ENCODE results near the gene STARD13.

The STARD13 gene, protein sequence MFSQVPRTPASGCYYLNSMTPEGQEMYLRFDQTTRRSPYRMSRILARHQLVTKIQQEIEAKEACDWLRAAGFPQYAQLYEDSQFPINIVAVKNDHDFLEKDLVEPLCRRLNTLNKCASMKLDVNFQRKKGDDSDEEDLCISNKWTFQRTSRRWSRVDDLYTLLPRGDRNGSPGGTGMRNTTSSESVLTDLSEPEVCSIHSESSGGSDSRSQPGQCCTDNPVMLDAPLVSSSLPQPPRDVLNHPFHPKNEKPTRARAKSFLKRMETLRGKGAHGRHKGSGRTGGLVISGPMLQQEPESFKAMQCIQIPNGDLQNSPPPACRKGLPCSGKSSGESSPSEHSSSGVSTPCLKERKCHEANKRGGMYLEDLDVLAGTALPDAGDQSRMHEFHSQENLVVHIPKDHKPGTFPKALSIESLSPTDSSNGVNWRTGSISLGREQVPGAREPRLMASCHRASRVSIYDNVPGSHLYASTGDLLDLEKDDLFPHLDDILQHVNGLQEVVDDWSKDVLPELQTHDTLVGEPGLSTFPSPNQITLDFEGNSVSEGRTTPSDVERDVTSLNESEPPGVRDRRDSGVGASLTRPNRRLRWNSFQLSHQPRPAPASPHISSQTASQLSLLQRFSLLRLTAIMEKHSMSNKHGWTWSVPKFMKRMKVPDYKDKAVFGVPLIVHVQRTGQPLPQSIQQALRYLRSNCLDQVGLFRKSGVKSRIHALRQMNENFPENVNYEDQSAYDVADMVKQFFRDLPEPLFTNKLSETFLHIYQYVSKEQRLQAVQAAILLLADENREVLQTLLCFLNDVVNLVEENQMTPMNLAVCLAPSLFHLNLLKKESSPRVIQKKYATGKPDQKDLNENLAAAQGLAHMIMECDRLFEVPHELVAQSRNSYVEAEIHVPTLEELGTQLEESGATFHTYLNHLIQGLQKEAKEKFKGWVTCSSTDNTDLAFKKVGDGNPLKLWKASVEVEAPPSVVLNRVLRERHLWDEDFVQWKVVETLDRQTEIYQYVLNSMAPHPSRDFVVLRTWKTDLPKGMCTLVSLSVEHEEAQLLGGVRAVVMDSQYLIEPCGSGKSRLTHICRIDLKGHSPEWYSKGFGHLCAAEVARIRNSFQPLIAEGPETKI

DNA sequence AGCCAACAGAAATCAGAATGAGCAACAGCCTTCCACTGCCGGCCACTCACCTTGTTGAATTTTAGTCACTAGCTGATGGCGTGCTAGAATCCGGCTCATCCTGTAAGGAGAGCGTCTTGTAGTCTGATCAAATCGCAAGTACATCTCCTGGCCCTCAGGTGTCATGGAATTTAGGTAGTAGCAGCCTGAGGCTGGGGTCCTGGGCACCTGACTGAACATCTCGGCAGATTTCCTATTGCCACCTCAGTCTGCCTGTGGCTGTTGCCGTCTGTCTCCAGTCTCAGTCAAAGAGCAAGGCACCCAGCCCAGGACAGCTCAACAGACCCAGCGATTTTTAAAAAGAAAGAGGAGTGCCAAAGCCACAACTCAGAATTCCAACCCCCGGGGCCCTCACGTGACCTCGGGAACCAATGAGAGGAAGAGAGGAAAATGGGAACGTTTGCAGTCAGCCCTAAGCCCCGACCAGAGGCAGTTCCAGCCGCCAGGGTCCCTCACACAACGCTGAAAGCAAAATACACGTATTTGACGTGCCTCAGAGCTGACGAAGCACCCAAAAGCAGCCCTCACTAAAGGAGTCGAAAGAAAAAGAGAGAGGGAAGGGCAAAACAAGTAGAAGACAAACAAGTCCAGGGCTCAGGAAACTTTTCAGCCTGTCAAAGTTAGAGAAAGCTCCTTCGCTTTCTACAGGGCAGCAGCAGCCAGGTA is at the start of gene STARD13:
Gene STARD13 (minus strand): TSS at position 336 of the 705 bp plus-strand sequence. CDS start 117 bp downstream, at position 219.
- in situ Hi-C loops (cut with MboI; ENCODE audit: low sequenced_read_pairs), result no loop called here

DNA sequence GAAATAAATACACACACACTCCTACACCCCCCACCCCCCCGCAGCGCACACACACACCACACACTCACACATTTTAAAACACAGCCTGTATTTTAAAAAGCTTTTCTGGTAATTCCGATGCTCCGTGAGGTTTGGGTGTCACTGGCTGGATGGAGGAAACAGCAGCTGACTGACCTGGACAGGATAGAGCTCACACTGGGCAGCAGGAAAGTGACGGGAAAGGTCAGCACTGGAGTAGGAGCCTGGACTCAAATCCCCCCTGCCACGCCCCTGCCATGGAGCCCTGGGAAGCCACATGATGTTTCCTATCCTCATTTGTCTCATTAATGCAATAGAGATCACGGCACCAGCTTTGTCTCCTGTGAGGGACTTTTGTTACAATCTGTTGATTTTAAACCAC is 49.3 kb upstream of the STARD13 start:
- in situ Hi-C loops (cut with MboI; ENCODE audit: low sequenced_read_pairs), result no loop called here

GRCh38 chr13:33331962-33332361 is 46.4 kb upstream of the STARD13 start:
- in situ Hi-C loops (cut with MboI; ENCODE audit: low sequenced_read_pairs), result no loop called here

GRCh38 chr13:33330483-33330882 is 44.9 kb upstream of the STARD13 start:
- in situ Hi-C loops (cut with MboI; ENCODE audit: low sequenced_read_pairs), result no loop called here

DNA sequence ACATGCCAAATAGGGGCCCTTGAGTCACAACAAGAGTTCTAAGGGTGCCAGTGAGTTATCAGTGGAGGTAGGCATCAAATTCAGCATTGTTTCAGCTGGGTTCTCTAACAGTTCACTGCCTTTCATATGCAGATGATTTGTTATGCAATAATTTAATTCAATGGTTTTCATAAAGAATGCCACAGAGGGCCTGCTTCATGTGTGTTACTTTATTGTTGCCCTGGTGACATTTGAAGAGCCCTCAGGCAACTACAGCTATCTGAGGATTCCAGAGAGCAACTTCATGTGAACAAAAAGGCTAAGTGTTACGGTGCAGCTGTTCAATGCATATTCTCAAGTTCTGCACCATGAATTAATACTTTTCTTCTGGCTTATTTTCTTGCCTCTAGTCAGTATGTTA is 43.1 kb upstream of the STARD13 start:
- in situ Hi-C loops (cut with MboI; ENCODE audit: low sequenced_read_pairs), result no loop called here

GRCh38 chr13:33326723-33327122 is 41.2 kb upstream of the STARD13 start:
- in situ Hi-C loops (cut with MboI; ENCODE audit: low sequenced_read_pairs), result no loop called here

- in situ Hi-C loops (cut with MboI; ENCODE audit: low sequenced_read_pairs), result no loop called here
Measured at GRCh38 chr13:33326246-33326645, 40.7 kb upstream of the STARD13 start.

GRCh38 chr13:33323801-33324510 is 38.4 kb upstream of the STARD13 start:
- in situ Hi-C loops (cut with MboI; ENCODE audit: low sequenced_read_pairs), result no loop called here

DNA sequence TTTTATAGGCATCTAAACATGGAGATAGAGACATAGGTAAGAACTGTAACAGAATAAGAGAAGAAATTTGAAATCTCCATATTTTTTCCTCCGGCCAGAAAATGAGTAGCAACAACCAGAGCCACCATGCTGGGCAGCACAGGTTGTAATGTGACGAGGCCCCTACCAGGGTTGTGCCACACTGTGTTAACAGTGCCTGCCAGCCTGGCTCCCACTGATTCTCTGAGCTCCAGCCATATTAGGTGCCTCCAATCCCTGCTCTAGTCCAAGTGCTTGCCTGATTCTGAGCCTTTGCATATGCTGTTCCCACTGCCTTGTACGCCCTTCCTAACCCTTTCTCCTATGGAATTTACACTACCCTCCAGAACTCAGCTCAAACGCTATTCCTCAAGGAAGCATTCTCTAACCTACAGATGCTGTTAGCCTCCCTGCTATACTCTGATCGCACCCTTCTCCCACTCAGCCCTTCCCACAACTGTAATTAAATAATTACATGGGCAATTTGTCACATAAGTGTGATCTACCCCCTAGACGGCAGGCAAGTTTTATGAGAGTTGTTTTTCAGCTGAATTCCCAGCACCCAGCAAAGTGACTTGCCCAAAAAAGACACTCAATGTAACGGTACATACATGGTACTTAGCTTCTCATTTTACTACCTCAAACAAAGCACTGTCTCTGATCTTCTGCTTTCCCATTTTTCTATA is 37.6 kb upstream of the STARD13 start:
- in situ Hi-C loops (cut with MboI; ENCODE audit: low sequenced_read_pairs), result no loop called here

DNA sequence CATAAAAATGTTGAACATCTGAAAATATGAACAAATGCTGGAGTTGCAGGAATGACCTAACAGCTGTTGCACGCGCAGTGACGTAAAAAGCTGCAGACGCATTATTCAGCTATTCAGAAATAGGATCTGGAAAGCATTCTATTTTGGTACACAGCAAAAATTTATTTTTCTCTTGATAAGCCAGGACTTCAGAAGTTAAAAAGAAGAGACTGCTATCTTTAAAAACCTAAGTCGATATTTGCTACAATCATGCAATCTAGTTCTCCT is 36.9 kb upstream of the STARD13 start:
- in situ Hi-C loops (cut with MboI; ENCODE audit: low sequenced_read_pairs), result no loop called here

- in situ Hi-C loops (cut with MboI; ENCODE audit: low sequenced_read_pairs), result no loop called here
Measured at GRCh38 chr13:33321686-33322542, 36.4 kb upstream of the STARD13 start.

GRCh38 chr13:33319859-33320258 is 34.3 kb upstream of the STARD13 start:
- in situ Hi-C loops (cut with MboI; ENCODE audit: low sequenced_read_pairs), result no loop called here

DNA sequence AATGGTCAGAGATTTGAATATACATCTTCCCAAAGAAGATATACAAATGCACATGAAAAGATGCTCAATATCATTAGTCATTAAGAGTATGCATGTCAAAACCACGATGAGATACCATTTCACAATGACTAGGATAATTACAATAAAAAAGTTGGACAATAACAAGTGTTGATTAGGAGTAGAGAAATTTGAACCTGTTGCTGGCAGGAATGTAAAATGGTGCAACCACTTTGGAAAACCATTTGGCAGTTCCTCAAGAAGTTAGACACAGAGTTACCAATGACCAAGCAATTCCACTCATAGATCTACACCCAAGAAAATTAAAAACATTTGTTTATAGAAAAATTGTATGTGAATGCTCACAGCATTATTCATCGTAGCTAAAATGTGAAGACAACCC is 33.2 kb upstream of the STARD13 start:
- in situ Hi-C loops (cut with MboI; ENCODE audit: low sequenced_read_pairs), result no loop called here

GRCh38 chr13:33318037-33318436 is 32.5 kb upstream of the STARD13 start:
- in situ Hi-C loops (cut with MboI; ENCODE audit: low sequenced_read_pairs), result no loop called here

DNA sequence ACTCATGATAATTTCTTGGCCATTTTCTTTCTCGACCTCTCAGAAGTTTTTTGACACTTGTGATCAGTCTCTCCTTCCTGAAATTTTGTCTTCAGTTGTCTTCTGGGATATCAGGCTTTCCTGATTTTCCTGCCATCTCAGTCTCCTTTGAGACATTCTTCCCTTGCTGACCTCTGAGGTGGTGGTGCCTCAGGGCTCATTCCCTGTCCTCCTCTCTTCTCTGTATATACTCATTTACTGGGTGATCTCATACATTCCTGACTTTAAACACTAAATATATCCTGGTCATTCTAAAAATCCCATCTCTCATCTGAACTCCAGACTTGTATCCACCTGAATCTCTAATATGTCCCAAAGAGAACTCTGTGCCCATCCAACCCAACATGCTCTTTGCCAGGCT is 31.3 kb upstream of the STARD13 start:
- in situ Hi-C loops (cut with MboI; ENCODE audit: low sequenced_read_pairs), result no loop called here

- in situ Hi-C loops (cut with MboI; ENCODE audit: low sequenced_read_pairs), result no loop called here
Measured at GRCh38 chr13:33313504-33313903, 27.9 kb upstream of the STARD13 start.

DNA sequence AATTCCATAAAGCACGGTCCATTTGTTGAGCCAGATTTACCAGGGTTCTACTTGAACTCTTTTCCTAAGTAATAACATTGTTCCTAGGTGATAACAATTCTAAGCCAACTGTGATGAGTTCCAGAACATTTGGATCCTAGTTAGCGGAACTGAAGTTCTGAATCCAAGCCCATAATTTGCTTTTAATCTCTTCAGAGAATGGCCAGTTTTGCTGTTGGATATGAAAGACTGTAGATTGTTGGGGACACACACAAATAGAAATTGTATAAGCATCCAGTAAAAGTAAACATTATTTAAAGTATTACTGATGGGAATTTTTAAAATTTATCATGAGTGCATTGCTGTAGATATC is 27.3 kb upstream of the STARD13 start:
- in situ Hi-C loops (cut with MboI; ENCODE audit: low sequenced_read_pairs), result no loop called here

DNA sequence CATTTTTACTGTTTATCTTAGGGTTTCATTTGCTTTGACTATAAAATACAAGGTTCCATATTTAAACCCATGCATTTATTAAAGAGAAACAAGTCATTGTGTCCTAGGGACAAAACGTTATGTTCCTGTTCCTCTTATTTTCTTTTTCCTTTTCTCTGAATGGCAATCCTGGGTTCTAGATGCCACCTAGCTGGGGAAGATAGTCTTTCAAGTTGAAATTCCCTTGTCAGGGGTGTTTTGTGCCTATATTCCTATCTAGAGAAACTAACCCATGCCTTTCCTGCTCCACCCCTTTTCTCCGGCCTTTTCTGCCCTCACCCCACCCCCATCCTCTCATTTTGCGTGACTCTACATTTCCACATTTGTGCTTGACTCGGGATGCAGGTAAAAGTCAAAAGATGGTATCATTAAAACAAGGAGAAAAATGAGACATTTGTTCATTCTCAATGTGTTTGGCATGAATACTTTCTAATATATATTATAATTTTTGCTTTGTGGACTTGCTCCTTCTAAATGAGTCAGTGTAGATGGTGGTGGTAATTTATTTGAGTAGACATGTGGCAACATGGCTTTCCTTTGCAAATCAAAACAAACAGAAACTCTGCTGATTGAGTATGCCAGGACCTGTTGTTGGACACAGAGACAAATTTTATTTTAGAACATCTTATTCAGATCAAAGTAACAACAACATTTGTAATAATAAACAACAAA is 26.8 kb upstream of the STARD13 start:
- in situ Hi-C loops (cut with MboI; ENCODE audit: low sequenced_read_pairs), result no loop called here
